Right atrium auricular region (tissue), 2 donors: ENCODE results near the gene BCLAF1. TPM values are rescaled to one million over a fixed set of nuclear protein-coding genes. Genes with fewer than 3 reads are reported as not detected.

Experiments used
- DNase-seq: peaks from one replicate; pipeline ENCODE4 v3.0.0-alpha.2; 2019; ENCODE audit warnings: low spot score
- H3K27ac ChIP-seq, 2 donors: fragments of 200-600 bp; sonication (generic); 1 replicate in 1 of 2; 2 replicates in 1 of 2; pipeline ENCODE4 v1.5.1; 2016 to 2019
- H3K27me3 ChIP-seq, 2 donors: fragments of 200-600 bp; sonication (generic); one replicate each; pipeline versions ENCODE4 v1.5.1 to v1.6.0; 2017 to 2019
- H3K36me3 ChIP-seq: fragments of 200-600 bp; sonication (generic); one replicate; pipeline ENCODE4 v1.5.1; 2016
- H3K4me1 ChIP-seq, 2 donors: fragments of 200-600 bp; sonication (generic); one replicate each; pipeline versions ENCODE4 v1.5.1 to v1.6.0; 2017 to 2019
- H3K4me3 ChIP-seq, 2 donors: fragments of 200-600 bp; sonication (generic); 1 replicate in 1 of 2; 2 replicates in 1 of 2; pipeline ENCODE4 v1.5.1; 2017 to 2019; ENCODE audit warnings: mild to moderate bottlenecking in 1 of 2, moderate library complexity in 1 of 2
- H3K9me3 ChIP-seq, 2 donors: fragments of 200-600 bp; sonication (generic); one replicate each; pipeline ENCODE4 v1.5.1; 2019
- CTCF ChIP-seq, 2 donors: fragments of 200-600 bp; sonication (generic); IDR thresholded peaks; one replicate each; pipeline ENCODE4 v1.5.1; 2019; ENCODE audit warnings: antibody characterized with exemption in 2 of 2
- total RNA-seq, 2 donors: library from RNA; depleted of rRNA; stranded (reverse); fragments of >200 nt; gene quantifications; one replicate each; pipeline ENCODE4 v1.1.0, GENCODE V29; 2016

Gene BCLAF1
- total RNA-seq, 2 donors from 2014 or later = 47.9 to 49.4 TPM

DNA sequence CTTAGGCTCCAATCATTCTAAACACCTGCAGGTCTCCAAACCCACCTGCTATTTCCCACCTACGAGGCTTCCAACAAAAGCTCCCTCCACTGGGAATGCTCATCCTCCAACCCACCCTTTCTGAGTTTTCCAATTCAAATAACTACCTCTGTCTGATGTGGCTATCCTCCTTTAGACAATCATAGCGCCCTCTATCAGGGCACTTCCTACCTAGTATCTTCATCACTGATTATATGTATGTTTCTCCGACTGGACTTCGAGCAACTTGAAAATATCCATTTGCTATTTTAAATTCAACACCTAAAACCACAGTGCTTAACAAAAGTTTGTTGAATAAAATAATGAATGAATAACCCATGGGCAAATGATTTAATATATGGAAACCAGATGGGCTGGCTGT, 80.9 kb downstream of the BCLAF1 start:
- no peak overlapping the region for H3K4me3 ChIP-seq
- TF ChIP-seq CTCF (IDR thresholded peaks at IDR 0.05) = no peak
- no peaks in the 10 kb centered on the region for H3K9me3 ChIP-seq
- H3K4me1 ChIP-seq = no peaks in the 10 kb centered on the region
- DNase-seq = no peak
- H3K36me3 ChIP-seq = no peaks in the 10 kb centered on the region
- no peak overlapping the region for H3K27ac ChIP-seq
- no peaks in the 10 kb centered on the region for H3K27me3 ChIP-seq

Other genes starting within 250 kb of the BCLAF1 start
- gene MTFR2, start 39.5 kb downstream of the BCLAF1 start, total RNA-seq = under 1 TPM in 1 of 2 donors, not detected in 1; 0.70 TPM